H9 (cell line): Measurements from ENCODE around the gene THSD4. TPM values are rescaled to one million over a fixed set of nuclear protein-coding genes. Genes with fewer than 3 reads are reported as not detected.

Experiments used
- DNase-seq: peaks from one replicate; pipeline ENCODE4 v3.0.0-alpha.2; 2017
- H2AFZ ChIP-seq: one replicate; pipeline ENCODE4 v1.6.1; 2013; ENCODE audit warnings: mild to moderate bottlenecking, low read length, control low read depth, moderate library complexity
- H2AK5ac ChIP-seq: 2 replicates; pipeline ENCODE4 v1.6.1; 2013; ENCODE audit warnings: low read length, control low read depth, mixed read lengths; ENCODE audit not compliant: insufficient read length
- H2BK120ac ChIP-seq: one replicate; pipeline ENCODE4 v1.6.1; 2013; ENCODE audit warnings: low read depth, mild to moderate bottlenecking, low read length, control low read depth, inconsistent platforms; ENCODE audit not compliant: poor library complexity, severe bottlenecking
- H2BK12ac ChIP-seq: 2 replicates; pipeline ENCODE4 v1.6.1; 2013; ENCODE audit warnings: low read length, control low read depth, mixed read lengths, low read depth; ENCODE audit not compliant: insufficient read length
- H2BK15ac ChIP-seq: 2 replicates; pipeline ENCODE4 v1.6.1; 2013; ENCODE audit warnings: low read depth, low read length, control low read depth
- H2BK20ac ChIP-seq: one replicate; pipeline ENCODE4 v1.6.1; 2013; ENCODE audit warnings: low read depth, mild to moderate bottlenecking, low read length, control low read depth, inconsistent platforms; ENCODE audit not compliant: poor library complexity, severe bottlenecking
- H2BK5ac ChIP-seq: 2 replicates; pipeline ENCODE4 v1.6.1; 2013; ENCODE audit warnings: low read length, control low read depth, mixed read lengths; ENCODE audit not compliant: insufficient read length
- H3K14ac ChIP-seq: 2 replicates; pipeline ENCODE4 v1.6.1; 2013; ENCODE audit warnings: low read length, control low read depth; ENCODE audit not compliant: insufficient read depth
- H3K18ac ChIP-seq: 2 replicates; pipeline ENCODE4 v1.6.1; 2013; ENCODE audit warnings: low read depth, mild to moderate bottlenecking, mixed read lengths, low read length, control low read depth; ENCODE audit not compliant: insufficient read length
- H3K23ac ChIP-seq: 2 replicates; pipeline ENCODE4 v1.6.1; 2013; ENCODE audit warnings: low read length, control low read depth, mixed read lengths, low read depth; ENCODE audit not compliant: insufficient read length
- H3K23me2 ChIP-seq: 2 replicates; pipeline ENCODE4 v1.6.1; 2013; ENCODE audit warnings: low read depth, mild to moderate bottlenecking, mixed read lengths, low read length, control low read depth; ENCODE audit not compliant: insufficient read length, poor library complexity, severe bottlenecking
- H3K27ac ChIP-seq: 2 replicates; pipeline ENCODE4 v1.5.1; 2013; ENCODE audit warnings: low read length, control low read depth, mixed read lengths, low read depth; ENCODE audit not compliant: insufficient read length
- H3K27me3 ChIP-seq: 2 replicates; pipeline ENCODE4 v1.6.1; 2013; ENCODE audit warnings: low read length, control low read depth, inconsistent platforms; ENCODE audit not compliant: insufficient read depth
- H3K4ac ChIP-seq: 2 replicates; pipeline ENCODE4 v1.6.1; 2013; ENCODE audit warnings: low read depth, mild to moderate bottlenecking, control low read depth, inconsistent platforms, low read length, moderate library complexity
- H3K4me1 ChIP-seq: 2 replicates; pipeline ENCODE4 v1.6.1; 2013; ENCODE audit warnings: low read length, control low read depth, inconsistent platforms; ENCODE audit not compliant: insufficient read depth
- H3K4me2 ChIP-seq: 2 replicates; pipeline ENCODE4 v1.6.1; 2013; ENCODE audit warnings: low read length, control low read depth, mixed read lengths; ENCODE audit not compliant: insufficient read length, insufficient read depth
- H3K56ac ChIP-seq: 2 replicates; pipeline ENCODE4 v1.6.1; 2013; ENCODE audit warnings: low read depth, mild to moderate bottlenecking, mixed read lengths, low read length, control low read depth; ENCODE audit not compliant: insufficient read length
- H3K79me1 ChIP-seq: 2 replicates; pipeline ENCODE4 v1.6.1; 2013; ENCODE audit warnings: low read depth, mild to moderate bottlenecking, moderate library complexity, low read length, control low read depth, inconsistent platforms; ENCODE audit not compliant: insufficient read depth, poor library complexity, severe bottlenecking
- H3K79me2 ChIP-seq: 2 replicates; pipeline ENCODE4 v1.6.1; 2013; ENCODE audit warnings: low read length, control low read depth, inconsistent platforms; ENCODE audit not compliant: insufficient read depth
- H3K9ac ChIP-seq: 2 replicates; pipeline ENCODE4 v1.6.1; 2013; ENCODE audit warnings: low read length, control low read depth, mixed read lengths; ENCODE audit not compliant: insufficient read length; ENCODE audit errors: extremely low read depth
- H3K9me3 ChIP-seq: one replicate; pipeline ENCODE4 v1.6.1; 2013; ENCODE audit warnings: low read depth, low read length, inconsistent platforms; ENCODE audit not compliant: control insufficient read depth
- H3T11ph ChIP-seq: one replicate; pipeline ENCODE4 v1.6.1; 2013; ENCODE audit warnings: mild to moderate bottlenecking, low read length, control low read depth, inconsistent platforms
- H4K20me1 ChIP-seq: one replicate; pipeline ENCODE4 v1.6.1; 2013; ENCODE audit not compliant: control insufficient read depth, insufficient read length, insufficient read depth
- H4K5ac ChIP-seq: 2 replicates; pipeline ENCODE4 v1.6.1; 2013; ENCODE audit warnings: low read depth, mild to moderate bottlenecking, mixed read lengths, low read length, control low read depth; ENCODE audit not compliant: insufficient read length
- H4K8ac ChIP-seq: replicated peaks from 2 replicates; pipeline ENCODE4 v1.6.1; 2013; ENCODE audit warnings: low read length, control low read depth, mixed read lengths, low read depth; ENCODE audit not compliant: insufficient read length
- H4K91ac ChIP-seq: 2 replicates; pipeline ENCODE4 v1.6.1; 2013; ENCODE audit warnings: low read depth, mild to moderate bottlenecking, moderate library complexity, mixed read lengths, low read length, control low read depth; ENCODE audit not compliant: insufficient read length
- H3K27ac Mint-ChIP-seq, 3 experiments: 2 replicates in 2 of 3; 3 replicates in 1 of 3; pipeline ENCODE4 v1.8.0; 2020 to 2021; ENCODE audit warnings: mixed read lengths in 3 of 3, mild to moderate bottlenecking in 1 of 3, moderate library complexity in 1 of 3
- H3K27me3 Mint-ChIP-seq: 2 replicates; pipeline ENCODE4 v1.8.0; 2021; ENCODE audit warnings: low read depth, mild to moderate bottlenecking, moderate library complexity, mixed read lengths
- H3K36me3 Mint-ChIP-seq, 3 experiments: 2 replicates in 2 of 3; 3 replicates in 1 of 3; pipeline ENCODE4 v1.8.0; 2020 to 2021; ENCODE audit warnings: low read depth in 3 of 3, mixed read lengths in 3 of 3; ENCODE audit not compliant: insufficient read depth in 1 of 3
- H3K4me1 Mint-ChIP-seq, 2 experiments: 2 replicates each; pipeline ENCODE4 v1.8.0; 2020; ENCODE audit warnings: mixed read lengths in 2 of 2
- H3K4me3 Mint-ChIP-seq, 2 experiments: 2 replicates in 1 of 2; 3 replicates in 1 of 2; pipeline ENCODE4 v1.8.0; 2020 to 2021; ENCODE audit warnings: mild to moderate bottlenecking in 2 of 2, mixed read lengths in 2 of 2, moderate library complexity in 1 of 2
- H3K9me3 Mint-ChIP-seq, 2 experiments: 2 replicates in 1 of 2; 3 replicates in 1 of 2; pipeline ENCODE4 v1.8.0; 2020; ENCODE audit warnings: mild to moderate bottlenecking in 2 of 2, mixed read lengths in 2 of 2, moderate library complexity in 1 of 2
- CTCF ChIP-seq: fragments of 200-600 bp; sonication (generic); conservative IDR thresholded peaks from 3 replicates; pipeline ENCODE4 v1.8.0; 2021; ENCODE audit warnings: antibody characterized with exemption, mild to moderate bottlenecking
- WGBS: extraction: QIAGEN DNeasy Blood & Tissue Kit; methylation state at CpG from one replicate; pipeline ENCODE4 v1.1.7; 2013; ENCODE audit warnings: missing lambda C conversion rate, low lambda C conversion rate, mixed read lengths; ENCODE audit not compliant: insufficient read length; ENCODE audit errors: extremely low coverage; 5-methylcytosine and 5-hydroxymethylcytosine counted together
- total RNA-seq: library from RNA; stranded (reverse); gene quantifications from 2 replicates; pipeline ENCODE4 v1.2.1, GENCODE V29; 2021

The THSD4 gene
- total RNA-seq, 1 experiment from 2014 or later, result 5.5 TPM

GRCh38 chr15:71411538-71412482, 296.5 kb downstream of the THSD4 start:
- H2BK5ac ChIP-seq, result no peak overlapping the region
- no peak overlapping the region for H3K9ac ChIP-seq
- H3K79me1 ChIP-seq, result no peaks in the 10 kb centered on the region
- H3K56ac ChIP-seq, result no peak overlapping the region
- H3K14ac ChIP-seq, result no peak overlapping the region
- no CpG with 5 or more reads among the region's 16 CpGs for WGBS
- no peak overlapping the region for H2AK5ac ChIP-seq
- no peak for DNase-seq
- TF ChIP-seq CTCF, result no peak
- H4K91ac ChIP-seq, result no peak overlapping the region
- H2AFZ ChIP-seq, result no peak overlapping the region
- no peaks in the 10 kb centered on the region for H3K27me3 Mint-ChIP-seq
- no peak overlapping the region for H2BK15ac ChIP-seq
- H3T11ph ChIP-seq, result no peak overlapping the region
- 0 out of 5 replicates have a peak, but pooled peaks cover 0 to 3% of the 10 kb centered on the region in 2 experiments for H3K9me3 Mint-ChIP-seq
- H3K9me3 ChIP-seq, result no peaks in the 10 kb centered on the region
- no peak overlapping the region for H4K5ac ChIP-seq
- no peaks in the 10 kb centered on the region for H3K27me3 ChIP-seq
- no peak overlapping the region for H2BK12ac ChIP-seq
- H3K4me1 Mint-ChIP-seq, result peaks cover 22% of the 10 kb centered on the region in 2 experiments
- no peak overlapping the region for H3K18ac ChIP-seq
- H4K8ac ChIP-seq, result no peak overlapping the region
- no peak overlapping the region for H3K23ac ChIP-seq
- no peak overlapping the region for H2BK120ac ChIP-seq
- H3K4me3 Mint-ChIP-seq, result no peak overlapping the region
- H3K27ac Mint-ChIP-seq, result peak overlapping the region in 1 of 3 experiments; percentile 4; a peak in 1 of 7 replicates
- H2BK20ac ChIP-seq, result no peak overlapping the region
- no peak overlapping the region for H3K4me2 ChIP-seq
- H3K23me2 ChIP-seq, result no peaks in the 10 kb centered on the region
- no peaks in the 10 kb centered on the region for H3K79me2 ChIP-seq
- no peak overlapping the region for H3K27ac ChIP-seq
- H3K36me3 Mint-ChIP-seq, result no peaks in the 10 kb centered on the region
- no peak overlapping the region for H3K4ac ChIP-seq
- H3K4me1 ChIP-seq, result peaks cover 3% of the 10 kb centered on the region; the same call in 1 of the 2 replicates
- H4K20me1 ChIP-seq, result no peaks in the 10 kb centered on the region
